Effector CD8-positive, alpha-beta T cell (primary cell): ENCODE measurements around the gene SLC38A5.
A peak's percentile ranks its signal among the peaks of the same experiment; 100 is the strongest.

Source experiments
- DNase-seq: peaks from one replicate; lab custom pipeline; 2025; lab: John Stamatoyannopoulos, UW

SLC38A5 gene

DNA sequence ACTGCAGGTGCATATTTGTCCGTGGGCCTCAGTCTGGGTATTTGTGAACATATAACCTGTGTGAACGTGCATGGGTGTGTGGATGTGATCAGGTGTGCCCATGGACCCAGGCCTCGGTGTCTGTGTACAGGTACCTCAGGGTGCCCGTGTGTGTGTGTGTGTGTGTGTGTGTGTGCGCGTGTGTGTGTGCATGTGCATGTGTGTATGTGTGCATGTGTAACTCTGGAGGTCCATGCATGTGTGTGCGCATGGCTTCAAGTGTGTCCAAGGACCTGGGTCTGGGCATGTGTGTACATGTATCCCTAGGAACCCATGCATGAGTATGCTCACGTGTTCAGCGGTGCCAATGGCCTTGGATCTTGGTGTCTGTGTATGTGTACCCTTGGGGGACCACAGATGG lies 21.7 kb upstream of the SLC38A5 start:
- no peak for DNase-seq

DNA sequence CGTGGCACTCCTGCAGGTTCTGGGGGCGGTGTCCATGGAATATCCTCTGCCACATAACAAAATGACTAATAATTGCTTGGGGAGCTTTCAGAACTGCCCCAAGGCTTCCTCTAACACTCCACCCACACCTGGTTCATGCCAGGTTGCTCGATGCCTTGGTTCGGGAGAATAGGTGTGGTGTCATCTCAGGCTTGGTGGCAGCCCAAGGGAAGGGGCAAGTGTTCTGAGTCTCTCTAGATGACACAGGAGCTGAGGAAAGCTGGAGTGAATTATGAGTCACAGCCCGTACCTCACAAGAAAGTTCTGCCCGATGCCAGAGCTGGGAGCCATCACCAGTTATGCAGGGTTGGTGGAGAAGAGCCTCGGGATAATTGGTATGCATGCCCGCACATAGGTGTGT lies 20.6 kb upstream of the SLC38A5 start:
- DNase-seq: no peak

DNA sequence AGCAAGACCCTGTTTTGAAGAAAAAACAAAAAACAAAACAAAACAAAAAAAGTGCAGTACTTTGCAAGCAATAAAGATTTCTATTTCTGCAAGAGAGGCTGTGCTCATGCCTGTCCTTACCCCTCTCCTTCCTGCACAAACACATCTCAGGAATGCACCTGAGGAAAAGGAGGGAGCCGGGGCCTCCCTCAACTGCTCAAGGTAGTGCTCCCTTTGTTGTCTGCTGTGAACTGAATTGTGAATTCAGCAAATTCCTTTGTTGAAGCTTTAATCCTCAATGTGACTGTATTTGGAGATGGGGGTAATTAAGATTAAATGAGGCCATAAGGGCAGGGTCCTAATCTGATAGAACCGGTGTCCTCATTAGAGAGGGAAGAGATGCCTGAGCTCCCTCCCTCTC lies 19.8 kb upstream of the SLC38A5 start:
- DNase-seq: no peak

DNA sequence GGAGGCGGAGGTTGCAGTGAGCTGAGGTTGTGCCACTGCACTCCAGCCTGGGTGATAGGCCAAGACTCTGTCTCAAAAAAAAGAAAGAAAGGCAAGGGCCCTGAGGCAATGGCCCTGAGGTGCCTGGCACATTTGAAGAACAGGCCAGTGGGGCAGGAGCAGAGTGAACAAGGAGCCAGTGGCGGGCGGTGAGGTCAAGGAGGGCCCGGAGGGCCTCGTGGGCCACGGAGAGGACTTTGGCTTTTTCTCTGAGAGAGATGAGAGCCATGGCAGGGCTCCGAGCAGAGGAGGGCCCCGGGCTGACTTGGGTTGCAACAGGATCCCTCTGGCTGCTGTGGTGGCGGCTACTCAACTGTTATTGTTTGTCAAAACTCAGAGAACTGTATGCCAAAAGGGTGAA lies 19.2 kb upstream of the SLC38A5 start:
- no peak for DNase-seq

- no peak for DNase-seq
Observed at GRCh38 chrX:48488034-48488433, 18.0 kb upstream of the SLC38A5 start.

GRCh38 chrX:48487362-48487798 lies 17.3 kb upstream of the SLC38A5 start:
- DNase-seq: no peak

DNA sequence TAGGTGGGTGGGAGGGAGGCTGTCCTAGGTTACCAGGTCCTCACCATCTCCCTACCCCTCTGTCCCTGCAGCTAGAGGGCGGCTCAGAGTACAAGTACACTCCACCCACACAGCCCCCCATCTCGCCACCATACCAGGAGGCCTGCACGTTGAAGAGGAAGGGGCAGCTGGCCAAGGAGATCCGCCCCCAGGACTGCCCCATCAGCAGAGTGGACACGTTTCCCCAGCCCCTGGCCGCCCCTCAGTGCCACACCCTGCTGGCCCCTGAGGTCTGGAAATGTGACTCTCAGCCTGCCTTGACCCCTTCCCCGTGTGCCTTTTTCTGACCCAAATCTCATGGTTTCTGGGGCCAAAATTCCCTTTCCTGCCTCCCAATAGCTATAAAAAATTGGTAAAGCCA lies 12.5 kb upstream of the SLC38A5 start:
- no peak for DNase-seq

GRCh38 chrX:48480583-48480982 lies 10.5 kb upstream of the SLC38A5 start:
- no peak for DNase-seq

DNA sequence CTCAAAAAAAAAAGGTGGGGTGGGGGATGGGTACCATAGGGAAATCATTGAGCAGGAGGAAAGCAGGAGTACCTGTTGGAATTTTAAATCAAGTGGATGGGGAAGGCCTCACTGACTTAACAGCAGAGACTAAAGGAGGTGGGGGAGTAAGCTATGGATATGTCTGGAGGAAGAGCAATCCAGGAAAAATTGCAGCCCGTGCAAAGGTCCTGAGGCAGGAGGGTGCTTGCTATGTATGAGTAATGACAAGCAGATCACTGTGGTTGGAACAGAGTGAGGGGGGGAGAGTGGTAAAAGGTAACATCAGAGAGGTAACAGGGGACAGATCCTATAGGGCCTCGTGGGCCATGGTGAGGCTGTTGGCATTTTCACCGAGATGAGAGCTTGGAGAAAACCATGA lies 10.1 kb upstream of the SLC38A5 start:
- DNase-seq: no peak

DNA sequence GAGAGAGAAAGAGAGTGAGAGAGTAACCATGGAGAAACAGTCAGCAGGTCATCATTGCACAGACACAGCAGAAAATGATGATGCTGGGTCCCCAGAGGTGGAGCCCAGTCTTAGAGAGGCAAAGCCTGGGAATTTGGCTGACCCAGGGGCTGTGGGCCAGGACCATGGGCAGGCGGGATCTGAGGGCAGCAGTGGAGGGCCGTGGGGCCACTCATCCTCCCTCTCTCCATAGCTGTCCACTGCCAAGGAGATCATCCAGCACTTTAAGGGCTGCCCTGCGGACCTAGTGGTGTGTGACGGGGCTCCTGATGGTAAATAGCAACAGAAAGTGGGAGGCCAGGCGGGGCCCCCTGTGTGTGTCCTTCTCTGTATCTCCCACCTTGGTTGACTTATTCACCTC lies 8.7 kb upstream of the SLC38A5 start:
- DNase-seq: no peak

GRCh38 chrX:48477960-48478755 lies 8.1 kb upstream of the SLC38A5 start:
- DNase-seq: no peak

DNA sequence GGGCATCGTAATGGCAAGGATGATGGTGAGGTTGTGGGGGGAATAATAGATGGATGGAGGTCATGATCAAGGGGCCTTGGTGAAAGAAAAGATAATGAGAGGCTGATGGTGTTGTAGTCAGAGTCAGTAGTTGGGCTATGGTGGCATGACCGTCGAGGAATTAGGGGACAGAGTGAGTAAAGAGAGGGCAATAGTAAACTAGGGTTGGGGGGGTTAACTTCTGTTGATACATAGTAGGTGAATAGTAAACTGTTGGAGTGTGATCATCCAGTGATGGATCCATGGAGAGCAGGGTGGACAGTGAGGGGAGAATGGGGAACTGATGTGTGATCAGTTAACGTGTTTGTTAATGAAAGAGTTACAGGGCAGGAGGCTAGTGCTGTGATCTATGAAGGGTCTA lies 6.9 kb upstream of the SLC38A5 start:
- no peak for DNase-seq

GRCh38 chrX:48475774-48476577 lies 5.9 kb upstream of the SLC38A5 start, which contains the start of gene FTSJ1:
Gene FTSJ1, plus strand, starts transcription at chrX:48476199. Its CDS starts 1,849 bp downstream, at chrX:48478048.
- peak; percentile 83 for DNase-seq

GRCh38 chrX:48475296-48475695 lies 5.2 kb upstream of the SLC38A5 start:
- DNase-seq: no peak

DNA sequence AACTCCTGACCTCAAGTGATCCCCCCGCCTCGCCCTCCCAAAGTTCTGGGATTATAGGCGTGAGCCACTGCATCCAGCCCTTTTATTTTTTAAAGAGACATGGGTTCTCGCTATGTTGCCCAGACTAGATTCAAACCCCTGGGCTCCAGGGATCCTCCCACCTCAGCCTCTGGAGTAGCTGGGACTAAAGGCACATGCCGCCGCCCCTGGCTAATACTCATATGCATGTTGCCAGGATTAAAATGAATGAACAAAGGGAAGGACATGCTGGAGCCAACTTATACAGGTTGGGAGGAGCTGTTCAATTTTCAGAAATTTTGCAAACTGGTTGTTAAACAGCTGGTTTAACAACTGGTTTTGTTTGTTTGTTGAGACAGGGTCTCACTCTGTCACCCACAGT lies 4.5 kb upstream of the SLC38A5 start:
- no peak for DNase-seq

DNA sequence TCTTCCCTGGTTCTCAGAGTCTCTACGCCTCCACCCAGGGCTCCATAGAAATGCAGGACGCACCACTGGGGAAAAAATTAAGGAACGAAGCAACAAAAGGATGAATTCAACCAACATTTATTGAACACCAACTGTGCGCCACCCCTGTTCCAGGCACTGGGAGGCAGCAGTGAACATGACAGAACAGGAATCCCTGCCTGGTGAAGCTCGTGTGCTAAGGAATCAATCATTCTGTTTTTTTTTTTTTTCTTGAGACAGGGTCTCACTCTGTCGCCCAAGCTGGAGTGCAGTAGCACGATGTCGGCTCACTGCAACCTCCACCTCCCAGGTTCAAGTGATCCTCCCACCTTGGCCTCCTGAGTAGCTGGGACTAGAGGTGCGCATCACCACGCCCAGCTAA lies 4.1 kb upstream of the SLC38A5 start:
- no peak for DNase-seq

DNA sequence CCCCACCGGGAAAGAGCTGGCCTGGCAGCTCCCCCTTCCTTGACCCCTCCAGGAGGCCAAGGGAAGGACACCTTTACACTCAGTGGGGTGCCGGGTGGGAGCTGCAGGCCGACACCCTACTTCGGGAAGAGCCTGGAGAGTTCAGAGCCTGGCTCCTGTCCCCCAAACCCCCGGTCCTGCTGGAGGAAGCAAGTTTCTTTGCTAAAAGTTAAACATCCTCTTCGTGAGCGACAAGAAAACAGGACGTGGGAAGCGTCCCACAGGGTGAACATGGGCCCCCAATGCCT lies 3.6 kb upstream of the SLC38A5 start:
- no peak for DNase-seq

- DNase-seq: no peak
Observed at GRCh38 chrX:48472851-48473703, 3.0 kb upstream of the SLC38A5 start.

GRCh38 chrX:48472225-48472624 lies 2.2 kb upstream of the SLC38A5 start:
- no peak for DNase-seq

DNA sequence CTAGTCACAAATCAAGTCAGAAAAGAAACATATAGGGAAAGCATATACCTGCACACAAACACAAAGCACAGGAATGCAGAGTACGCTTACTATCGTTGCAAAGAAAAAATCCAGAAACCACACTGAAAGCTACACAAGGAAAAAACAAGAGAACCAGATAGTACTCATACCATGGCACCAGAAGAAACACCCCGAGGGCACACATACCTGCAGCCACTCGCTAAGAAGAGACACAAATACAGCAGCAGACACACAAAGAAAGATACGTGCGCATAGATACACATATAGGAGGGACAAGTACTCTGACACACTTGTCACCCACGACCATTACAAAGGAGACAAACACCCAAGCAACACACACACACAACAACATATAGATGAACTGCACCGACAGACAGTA lies 1.4 kb upstream of the SLC38A5 start:
- no peak for DNase-seq

- DNase-seq: no peak
Observed at GRCh38 chrX:48470833-48471118, 716 bp upstream of the SLC38A5 start.
